GM21723 (cell line): ENCODE data around the gene CXCL5.
"Not testable (repeated sequence)": the region's sequence is repeated elsewhere in the genome, so short reads cannot be mapped to it uniquely, and the experiment has no call there.

ENCODE experiments used
- ATAC-seq: cut with Tn5 transposase; IDR thresholded peaks from one replicate; pipeline ENCODE4 v1.9.1; 2021; ENCODE audit warnings: mild to moderate bottlenecking, moderate library complexity; ENCODE audit not compliant: unreplicated experiment

The CXCL5 gene

DNA sequence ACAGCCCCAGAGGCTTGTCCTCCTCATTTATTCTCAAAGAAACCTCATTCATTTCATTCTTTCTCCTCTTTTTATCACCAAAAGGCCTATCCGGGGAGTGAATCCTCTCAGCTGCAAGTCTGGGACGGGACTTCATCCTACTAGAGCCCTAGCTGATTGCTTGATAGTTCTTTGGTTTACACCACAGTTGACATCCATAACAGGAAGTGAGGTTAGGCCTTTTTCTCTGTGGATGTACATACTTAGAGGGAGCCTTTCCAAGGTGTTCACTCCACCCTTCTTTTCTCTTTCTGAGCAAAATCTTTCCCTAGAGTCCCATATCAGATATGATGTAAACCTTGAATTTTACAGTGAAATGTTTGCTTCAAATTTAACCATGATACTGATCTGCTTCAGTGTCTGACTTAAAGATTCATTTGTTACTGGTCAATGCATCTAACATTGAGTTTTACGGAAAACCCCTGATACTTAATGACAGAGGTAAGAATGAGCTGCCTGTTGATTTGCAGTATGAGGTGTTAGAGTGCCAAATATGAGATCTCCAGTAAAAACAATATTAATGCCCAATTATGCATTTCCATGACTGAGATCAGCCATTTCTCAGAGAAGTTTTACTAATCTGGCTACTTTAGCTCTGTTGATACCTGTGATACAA is 16.8 kb upstream of the CXCL5 start:
- no peak for ATAC-seq

DNA sequence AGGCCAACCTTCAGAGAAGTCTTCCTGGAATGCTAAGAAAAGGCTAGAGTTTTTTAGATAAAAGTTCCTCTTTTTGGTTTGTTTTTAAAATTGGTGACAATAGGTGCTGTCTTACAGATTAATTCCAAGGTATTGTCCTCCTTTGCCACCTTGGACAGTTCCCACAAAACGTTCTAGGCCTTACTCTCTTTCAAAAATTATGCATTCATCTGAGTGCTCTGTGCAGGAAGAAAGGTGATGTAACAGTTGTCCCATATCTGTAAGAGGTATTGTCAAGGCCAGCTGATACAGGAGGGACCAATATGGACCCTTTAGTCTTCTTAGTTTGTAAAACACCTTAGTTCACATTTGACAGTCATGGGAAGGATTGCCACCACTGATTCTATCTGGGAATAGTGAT is 15.9 kb upstream of the CXCL5 start:
- ATAC-seq: no peak

DNA sequence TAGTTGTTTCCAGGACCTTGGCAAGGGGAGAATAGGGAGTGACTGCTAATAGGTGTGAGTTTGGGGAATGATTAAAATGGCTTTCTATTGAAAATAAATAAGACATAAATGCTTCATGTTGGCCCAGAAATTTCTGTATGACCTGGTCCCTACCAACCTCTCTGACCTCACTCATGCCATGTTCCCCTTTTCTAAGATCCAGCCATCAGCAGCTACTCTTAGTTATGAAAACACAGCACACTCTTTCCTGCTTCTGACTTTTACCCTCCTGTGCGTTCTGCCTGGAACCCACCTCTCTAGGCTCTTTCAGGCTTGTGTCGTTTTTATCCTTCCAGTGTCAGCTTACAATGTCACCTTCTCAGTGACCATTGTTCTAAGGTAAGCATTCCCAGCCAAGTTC is 14.8 kb upstream of the CXCL5 start:
- ATAC-seq: no peak

DNA sequence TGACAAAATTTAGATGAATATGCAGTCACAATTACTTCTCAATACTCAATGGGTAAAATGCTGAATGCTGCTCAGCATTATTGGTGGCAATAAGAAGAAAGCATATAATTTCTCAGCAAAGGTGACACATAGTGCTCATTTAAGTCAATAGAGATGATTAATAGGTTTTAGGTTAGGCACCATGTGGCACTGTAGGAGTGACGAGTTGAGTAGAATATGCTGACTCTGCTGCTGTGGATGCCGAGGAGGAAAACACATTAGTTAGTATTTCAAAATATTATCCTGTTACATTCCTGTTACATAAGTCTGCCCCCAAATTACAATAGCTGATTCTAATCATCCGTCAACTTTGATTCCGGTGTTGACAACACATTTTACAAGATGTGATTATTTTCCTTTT is 13.7 kb upstream of the CXCL5 start:
- ATAC-seq: no peak

DNA sequence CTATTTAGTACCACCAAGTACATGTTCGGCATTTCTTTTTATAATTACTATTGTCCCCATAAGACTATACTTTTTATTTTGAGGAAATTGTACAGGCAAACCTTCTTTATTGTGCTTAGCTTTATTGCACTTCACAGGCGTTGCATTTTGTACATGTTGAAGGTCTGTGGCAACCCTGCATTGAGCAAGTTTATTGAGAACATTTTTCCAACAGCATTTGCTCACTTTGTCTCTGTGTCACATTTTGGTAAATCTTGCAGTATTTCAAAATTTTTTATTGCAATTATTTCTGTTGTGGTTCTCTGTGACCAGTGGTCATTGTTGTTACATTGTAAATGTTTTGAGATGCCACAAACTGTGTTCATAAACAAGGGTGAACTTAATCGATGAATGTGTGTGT is 10.8 kb upstream of the CXCL5 start:
- no peak for ATAC-seq

DNA sequence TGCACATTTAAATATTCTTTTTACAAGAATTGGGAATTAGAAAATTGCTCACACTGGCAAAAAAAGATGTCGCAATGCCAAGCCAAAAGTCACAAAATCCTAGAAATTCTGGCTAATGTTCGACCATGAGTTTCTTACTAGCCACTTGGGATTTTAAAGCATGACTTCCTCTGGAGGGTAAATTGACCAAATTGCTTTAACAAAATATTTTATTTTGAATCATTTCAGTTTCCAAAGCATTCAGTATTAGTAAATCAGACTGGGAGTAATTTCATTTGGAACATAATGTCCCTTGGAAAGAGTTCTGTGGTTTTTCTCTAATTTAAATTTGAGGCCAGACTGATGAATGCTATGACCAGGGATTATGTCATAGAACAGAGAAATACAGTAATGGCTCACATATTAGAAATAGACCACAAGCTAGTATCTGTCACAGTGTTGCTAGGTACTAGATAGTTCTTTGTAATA is 7.6 kb upstream of the CXCL5 start:
- ATAC-seq: no peak

DNA sequence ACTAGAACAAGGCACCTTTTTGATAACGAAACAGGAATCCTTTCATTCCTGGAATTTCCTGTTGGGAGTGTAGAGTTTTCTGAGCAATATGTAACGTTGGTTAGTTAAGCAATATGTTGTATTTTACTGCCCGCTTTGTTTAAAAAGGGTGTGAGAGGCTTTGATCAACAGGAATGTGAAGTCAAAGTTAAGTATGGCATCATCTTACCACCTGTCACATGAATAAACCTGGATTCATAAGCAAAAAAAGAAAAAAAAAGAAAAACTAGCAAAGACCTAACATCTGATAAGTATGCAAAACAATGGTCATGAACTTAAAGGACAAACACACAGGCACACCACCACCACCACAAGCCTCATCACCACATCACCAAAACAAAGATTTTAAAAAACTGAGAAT is 7.1 kb upstream of the CXCL5 start:
- no peak for ATAC-seq

DNA sequence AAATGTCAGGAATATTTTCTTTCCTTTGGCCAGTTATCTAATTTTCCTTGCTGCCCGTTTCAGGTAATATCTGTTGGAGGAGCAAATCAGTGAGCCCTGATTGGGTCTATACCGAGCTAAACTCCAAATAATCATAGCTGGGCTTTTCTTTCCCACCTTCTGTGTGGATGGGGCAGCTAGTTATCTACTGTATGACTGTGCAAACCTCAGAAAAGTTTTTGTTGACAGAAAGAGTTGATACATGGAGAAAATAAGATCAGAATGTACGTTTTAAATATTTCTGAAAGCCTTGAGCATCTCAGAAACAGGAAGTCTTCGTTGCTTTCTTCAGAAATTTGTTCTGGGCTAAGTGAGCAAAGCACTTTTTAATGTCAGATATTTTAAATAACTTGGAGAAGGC is 6.2 kb upstream of the CXCL5 start:
- no peak for ATAC-seq

DNA sequence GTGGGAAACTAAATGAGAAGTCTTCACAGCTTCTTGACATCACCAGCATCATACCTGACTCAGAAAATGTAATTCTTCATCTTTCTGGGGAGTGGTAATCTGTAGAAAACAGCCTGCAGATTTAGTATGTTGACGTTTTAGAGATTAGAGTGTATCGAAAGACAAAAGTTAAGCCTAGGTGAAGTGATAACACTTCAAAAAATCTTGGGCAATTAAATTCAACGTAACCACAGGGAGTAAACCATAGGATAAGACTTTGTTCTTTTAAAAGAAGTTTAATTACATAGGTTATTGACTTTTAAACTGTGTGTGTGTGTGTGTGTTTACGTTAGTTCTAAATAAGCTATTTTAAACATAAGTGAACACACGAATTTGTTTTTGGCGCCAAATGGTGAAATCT is 1.8 kb upstream of the CXCL5 start:
- ATAC-seq: no peak

DNA sequence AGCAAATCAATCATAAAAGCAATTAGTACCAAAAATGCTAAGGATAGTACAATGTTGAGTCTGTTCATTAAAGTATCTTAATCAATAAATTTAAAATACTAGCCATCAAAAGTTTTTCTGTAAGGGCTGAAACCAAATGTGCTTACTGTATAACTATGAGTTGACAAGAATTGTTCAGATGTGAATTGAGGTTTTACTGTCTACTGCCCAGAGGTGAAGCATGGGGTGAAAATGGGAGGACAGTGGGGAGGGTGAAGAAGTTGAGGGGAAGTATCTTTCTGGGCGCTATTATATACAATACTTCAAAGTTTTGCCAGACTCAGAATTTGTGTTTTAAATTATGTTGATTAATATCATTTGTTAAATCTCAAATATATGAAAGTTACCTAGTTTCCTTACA is 6.4 kb downstream of the CXCL5 start:
- no peak for ATAC-seq

DNA sequence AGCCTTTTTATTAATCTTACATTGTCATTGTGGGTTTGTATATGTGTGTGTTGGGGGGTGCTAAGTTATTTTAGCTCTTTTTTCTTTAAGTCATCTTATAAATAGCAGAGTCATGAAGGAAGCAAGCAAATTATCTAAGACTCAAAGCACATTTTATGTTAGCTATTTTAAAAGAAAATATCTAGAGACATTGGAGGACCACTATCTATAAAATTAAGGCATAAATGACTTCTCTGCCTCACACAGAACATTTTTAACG is 6.8 kb downstream of the CXCL5 start:
- no peak for ATAC-seq

DNA sequence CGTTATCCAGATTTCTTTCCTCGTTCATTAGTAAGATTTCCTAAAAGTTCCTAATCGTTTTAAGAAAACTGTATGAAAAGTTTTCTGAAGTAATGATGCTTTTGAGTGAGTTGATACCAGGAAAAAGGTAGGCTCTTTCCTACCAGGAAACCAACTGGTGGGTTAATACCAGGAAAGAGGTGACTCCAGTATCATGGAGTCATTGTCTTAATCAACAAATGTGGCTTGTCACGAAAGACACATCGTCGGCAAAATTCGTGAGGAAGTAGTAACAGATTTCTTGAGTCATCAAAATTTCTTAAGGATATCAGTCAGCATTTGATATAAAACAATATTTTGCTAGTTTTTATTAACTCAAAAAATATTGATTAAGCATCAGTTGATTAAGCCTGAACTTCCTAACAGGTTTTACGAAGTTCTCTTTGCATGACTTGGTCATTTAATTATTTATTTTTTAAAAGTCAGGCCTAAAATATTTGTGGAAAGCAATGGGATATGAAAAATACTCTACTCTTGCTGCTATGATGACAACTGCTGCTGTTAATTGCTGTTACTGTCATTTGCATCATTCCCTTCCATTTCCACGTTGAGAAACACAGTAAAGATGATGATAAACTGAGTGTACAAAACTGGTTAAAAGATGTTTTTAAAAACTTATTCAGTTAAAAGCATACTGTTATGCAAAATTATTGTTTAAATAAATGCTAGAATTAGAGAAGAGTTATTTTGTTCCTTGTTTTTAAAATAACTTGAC is 7.3 kb downstream of the CXCL5 start:
- ATAC-seq: no peak

DNA sequence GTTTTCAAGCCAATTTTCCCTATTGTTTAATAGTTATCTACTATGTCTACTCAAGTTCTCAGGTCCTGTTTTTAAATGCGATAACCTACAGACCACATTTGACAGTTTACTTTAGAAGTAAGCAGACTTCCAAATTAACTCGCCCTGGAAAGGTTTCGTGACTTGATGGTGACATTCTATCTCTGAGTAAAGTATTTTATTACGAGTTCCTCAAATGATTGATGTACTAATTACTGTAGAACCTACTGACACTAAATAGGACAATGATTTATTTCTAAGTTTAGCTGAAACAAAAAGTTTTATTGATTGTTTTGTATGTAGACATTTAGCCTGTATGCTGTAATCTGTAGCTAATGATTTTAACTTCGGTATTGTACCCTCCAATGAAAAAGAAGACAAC is 8.5 kb downstream of the CXCL5 start:
- no peak for ATAC-seq

DNA sequence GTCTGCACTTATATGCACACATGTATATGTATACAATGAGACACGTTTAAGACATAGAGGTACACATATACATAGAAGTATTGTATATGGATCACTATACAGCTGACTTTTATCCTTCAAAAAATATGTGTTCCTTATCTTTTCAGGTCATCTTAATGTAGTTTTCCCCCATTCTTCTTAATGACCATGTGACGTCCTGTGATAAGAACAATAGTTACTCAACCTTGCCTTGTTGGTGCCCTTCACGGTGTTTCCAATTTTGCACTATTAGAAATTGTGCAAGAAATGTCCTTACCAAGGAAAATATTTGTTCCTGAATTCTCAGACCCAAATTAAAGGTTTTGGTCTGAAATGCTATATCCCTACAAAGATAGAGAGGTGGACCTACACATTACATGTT is 9.4 kb downstream of the CXCL5 start:
- no peak for ATAC-seq

DNA sequence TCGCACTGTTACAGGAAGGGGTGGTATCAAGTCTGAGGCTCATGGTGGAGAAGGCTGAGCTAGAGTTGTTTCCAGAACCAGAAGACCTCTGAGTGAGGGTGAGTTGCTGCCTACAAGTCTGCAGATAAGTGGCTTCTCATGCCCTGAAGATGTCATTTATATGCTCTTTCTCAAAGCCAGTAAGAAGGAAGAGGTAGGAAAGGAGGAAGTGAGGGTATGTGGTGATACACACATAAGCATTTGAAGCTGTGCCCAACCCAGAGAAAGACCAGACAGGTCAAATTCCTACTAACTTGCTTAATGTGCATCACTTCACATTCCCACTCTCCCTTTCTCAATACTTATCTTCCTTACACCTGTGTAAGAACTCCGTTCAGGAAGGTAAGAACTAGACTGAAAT is 10.4 kb downstream of the CXCL5 start, which contains the start of gene PPBP:
Gene PPBP (minus strand): TSS at position 130 of the 400 bp plus-strand sequence. CDS start 87 bp downstream, at position 43.
- ATAC-seq: no peak

DNA sequence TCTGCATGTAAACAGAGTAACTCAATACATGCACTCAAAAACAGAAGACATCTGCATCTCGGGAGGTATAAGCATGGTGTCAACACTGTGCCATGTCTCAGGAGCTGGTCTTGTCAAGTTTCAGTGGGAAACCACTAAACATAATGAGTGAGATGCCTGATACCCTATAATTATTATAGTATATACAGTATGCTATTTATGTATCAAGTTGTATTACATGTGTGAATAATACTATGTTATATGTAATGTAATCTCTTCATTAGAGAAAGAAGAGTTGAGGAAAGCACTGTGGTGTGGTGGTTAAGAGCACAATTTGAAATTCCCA is 13.0 kb downstream of the CXCL5 start:
- no peak for ATAC-seq

DNA sequence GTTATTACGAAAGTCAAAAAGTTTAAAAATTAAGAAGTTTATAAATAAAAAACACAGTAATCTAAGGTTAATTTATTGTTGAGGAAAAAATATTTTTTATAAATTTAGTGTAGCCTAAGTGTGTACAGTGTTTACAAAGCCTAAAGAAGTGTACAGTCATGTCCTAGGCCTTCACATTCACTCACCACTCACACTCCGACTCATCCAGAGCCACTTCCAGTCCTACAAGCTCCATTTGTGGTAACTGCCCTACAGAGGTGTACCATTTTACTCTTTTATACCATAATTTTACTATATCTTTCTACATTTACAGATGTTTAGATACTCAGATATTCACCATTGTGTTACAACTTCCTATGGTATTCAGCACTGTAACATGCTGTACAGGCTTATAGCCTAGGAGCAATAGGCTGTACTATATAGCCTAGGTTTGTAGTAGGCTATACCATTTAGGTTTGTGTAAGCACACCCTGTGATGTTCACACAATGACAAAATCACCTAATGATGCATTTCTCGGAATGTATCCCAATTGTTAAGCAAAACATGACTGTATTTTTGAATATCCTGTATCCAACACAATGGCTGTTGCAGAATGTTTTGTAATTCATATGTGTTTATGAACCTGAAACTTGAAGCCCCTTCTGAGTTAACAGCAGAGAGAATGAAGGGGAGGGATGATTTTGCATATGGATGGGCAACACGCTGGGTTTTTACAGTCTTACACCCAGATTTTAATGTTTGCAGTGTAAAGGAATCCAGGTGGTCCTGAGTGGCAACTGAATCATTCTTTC is 13.5 kb downstream of the CXCL5 start:
- no peak for ATAC-seq

DNA sequence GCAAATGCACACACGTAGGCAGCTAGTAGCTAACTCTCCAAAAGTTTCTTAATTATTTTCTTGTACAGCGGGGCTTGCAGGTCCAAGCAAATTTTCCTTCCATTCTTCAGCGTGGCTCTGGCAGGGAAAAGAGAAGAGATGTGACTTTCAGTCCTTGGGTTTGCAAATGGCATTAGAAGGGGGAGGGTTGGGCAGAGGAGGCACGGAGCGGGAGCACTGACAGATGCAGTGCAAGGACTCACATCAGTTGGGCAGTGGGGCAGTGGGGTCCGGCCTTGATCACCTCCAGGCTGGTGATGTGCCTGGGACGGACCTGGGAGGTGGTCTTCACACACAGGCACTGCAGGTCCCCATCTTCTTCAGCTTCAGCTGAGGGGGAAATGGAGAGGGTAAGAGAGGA is 17.3 kb downstream of the CXCL5 start:
- ATAC-seq: not testable (repeated sequence)

DNA sequence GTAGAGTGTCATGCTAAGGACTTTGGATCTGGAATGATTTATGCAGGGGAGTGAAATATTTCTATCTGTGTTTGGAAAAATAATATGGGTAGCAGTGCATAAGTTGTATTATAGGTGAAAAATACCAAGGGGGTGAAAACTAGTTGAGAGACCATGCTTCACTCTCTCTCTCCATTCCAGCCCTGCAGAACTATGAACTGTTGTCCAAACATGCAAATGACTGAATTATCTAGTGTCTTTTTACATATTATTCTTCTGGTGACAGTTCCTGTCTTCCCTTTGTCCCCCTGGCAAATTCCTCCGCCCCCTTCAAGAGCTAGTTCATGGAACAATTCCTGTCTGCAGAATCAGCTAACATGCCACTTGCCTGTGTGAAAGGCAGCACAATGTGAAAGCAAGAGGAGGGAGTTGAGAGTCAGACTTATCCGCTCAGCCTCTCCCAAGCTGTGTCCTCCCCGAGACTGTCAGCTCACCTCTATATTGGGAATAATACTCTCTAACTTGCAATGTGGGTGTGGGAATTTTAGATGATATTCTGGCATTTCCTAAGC is 19.0 kb downstream of the CXCL5 start:
- no peak for ATAC-seq

DNA sequence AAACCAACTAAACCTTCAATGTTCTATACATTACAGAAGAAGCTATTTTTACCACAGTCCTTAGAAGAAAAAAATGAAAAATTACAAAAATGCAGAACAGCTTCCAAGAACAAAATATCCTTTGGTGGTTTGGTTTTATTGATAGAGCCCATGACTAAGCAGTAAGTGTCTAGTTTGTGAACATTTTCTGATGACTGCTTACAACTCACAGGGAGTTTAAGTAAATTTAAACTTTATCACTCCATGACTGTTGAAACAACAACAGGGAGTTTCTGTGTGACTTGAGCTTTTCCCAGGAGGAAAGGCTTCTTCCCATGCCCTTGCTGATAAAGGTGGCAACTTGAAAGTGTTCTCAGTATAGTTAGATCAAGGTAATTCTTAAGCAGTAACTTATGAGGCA is 19.6 kb downstream of the CXCL5 start:
- no peak for ATAC-seq

DNA sequence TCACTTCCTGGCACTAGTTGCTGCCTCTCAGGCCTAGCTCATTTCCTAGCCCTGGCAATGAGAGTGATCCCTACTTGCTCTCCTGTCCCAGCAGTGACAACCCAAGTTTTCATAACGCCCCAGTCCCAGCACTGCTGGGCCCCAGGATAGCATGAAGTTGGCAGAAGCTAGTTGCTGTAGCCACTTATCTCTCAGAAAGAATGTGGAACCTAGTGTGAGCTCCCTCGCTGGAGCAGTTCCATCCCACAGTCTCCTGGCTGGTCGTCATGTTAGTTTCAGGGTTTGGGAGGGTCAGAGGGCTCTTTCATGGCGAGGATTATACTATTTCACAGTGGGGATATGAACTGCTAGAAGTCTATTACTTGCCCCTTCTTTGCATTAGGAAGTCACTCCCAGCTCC is 21.8 kb downstream of the CXCL5 start:
- ATAC-seq: no peak

DNA sequence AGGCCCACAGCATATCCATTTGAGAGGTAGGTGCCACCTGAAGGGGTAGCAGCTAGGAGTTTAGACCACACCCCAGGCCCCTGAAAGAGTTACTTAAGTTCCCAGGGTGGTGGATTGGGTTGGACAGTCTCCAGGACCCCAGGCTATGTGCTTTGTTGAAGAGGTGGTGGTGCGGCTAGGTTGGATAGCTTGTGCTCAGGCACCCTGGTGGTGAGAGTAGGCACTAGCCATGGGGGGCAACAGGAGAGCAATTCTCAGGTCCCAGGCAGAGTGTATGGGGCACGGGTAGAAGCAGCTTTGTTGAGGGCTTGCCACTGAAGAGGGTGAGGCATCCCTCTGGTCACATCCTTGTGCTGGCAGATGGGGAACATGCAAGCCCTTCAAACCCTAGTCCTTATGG is 22.3 kb downstream of the CXCL5 start:
- ATAC-seq: no peak
